GM12873 (cell line): Measurements from ENCODE around the gene CCDC88B.

Source experiments
- CTCF ChIP-seq: IDR thresholded peaks from 2 replicates; pipeline ENCODE4 v1.5.1; 2012; ENCODE audit warnings: low read depth, mild to moderate bottlenecking, moderate library complexity, low read length, control low read depth; ENCODE audit not compliant: insufficient read depth; ENCODE audit errors: missing control alignments

Gene CCDC88B

GRCh38 chr11:64373598-64373974, 33.6 kb downstream of the CCDC88B start:
- TF ChIP-seq CTCF, result no peak

- no peak for TF ChIP-seq CTCF
Observed at GRCh38 chr11:64376071-64376470, 36.1 kb downstream of the CCDC88B start.

- no peak for TF ChIP-seq CTCF
Observed at GRCh38 chr11:64378335-64378880, 38.4 kb downstream of the CCDC88B start.

- TF ChIP-seq CTCF, result no peak
Observed at GRCh38 chr11:64379160-64379559, 39.2 kb downstream of the CCDC88B start.

GRCh38 chr11:64379817-64380709, 40.1 kb downstream of the CCDC88B start:
- no peak for TF ChIP-seq CTCF

- TF ChIP-seq CTCF, result no peak
Observed at GRCh38 chr11:64381350-64381749, 41.3 kb downstream of the CCDC88B start.

GRCh38 chr11:64382047-64382446, 42.0 kb downstream of the CCDC88B start:
- TF ChIP-seq CTCF, result no peak
